Peyer's patch (tissue), 4 donors: ENCODE data around the gene PCBP3. TPM values are rescaled to one million over a fixed set of nuclear protein-coding genes. Genes with fewer than 3 reads are reported as not detected.

ENCODE experiments used
- DNase-seq, 3 donors: peaks; one replicate each; pipeline ENCODE4 v3.0.0-alpha.2; 2017 to 2019
- H3K27ac ChIP-seq, 4 donors: fragments of 200-600 bp; sonication (generic); one replicate each; pipeline ENCODE4 v1.5.1; 2016 to 2019
- H3K27me3 ChIP-seq, 2 donors: fragments of 200-600 bp; sonication (generic); one replicate each; pipeline ENCODE4 v1.5.1; 2019
- H3K36me3 ChIP-seq, 3 donors: fragments of 200-600 bp; sonication (generic); one replicate each; pipeline ENCODE4 v1.5.1; 2016 to 2019
- H3K4me1 ChIP-seq, 4 donors: fragments of 200-600 bp; sonication (generic); one replicate each; pipeline ENCODE4 v1.5.1; 2016 to 2019
- H3K4me3 ChIP-seq, 4 donors: fragments of 200-600 bp; sonication (generic); 1 replicate in 3 of 4; 2 replicates in 1 of 4; pipeline ENCODE4 v1.5.1; 2016 to 2019; ENCODE audit warnings: mild to moderate bottlenecking in 1 of 4
- H3K9me3 ChIP-seq, 4 donors: fragments of 200-600 bp; sonication (generic); one replicate each; pipeline ENCODE4 v1.5.1; 2016 to 2019; ENCODE audit warnings: mild to moderate bottlenecking in 1 of 4
- CTCF ChIP-seq, 6 experiments: fragments of 450-650 bp in 4 of 6; fragments of 200-600 bp in 2 of 6; sonication (generic) in 1 of 6; IDR thresholded peaks; one replicate each; pipeline ENCODE4 v1.5.1; 2017 to 2019; ENCODE audit warnings: antibody characterized with exemption in 6 of 6, mild to moderate bottlenecking in 3 of 6, moderate library complexity in 1 of 6
- POLR2A ChIP-seq, 2 donors: fragments of 450-650 bp; IDR thresholded peaks; one replicate each; pipeline ENCODE4 v1.5.1; 2017; ENCODE audit warnings: antibody characterized with exemption in 2 of 2, mild to moderate bottlenecking in 2 of 2, moderate library complexity in 2 of 2
- total RNA-seq, 4 donors: library from RNA; depleted of rRNA; stranded (reverse); fragments of >200 nt; gene quantifications; one replicate each; pipeline ENCODE4 v1.1.0, GENCODE V29; 2016

The PCBP3 gene
- total RNA-seq, 4 donors from 2014 or later: 1.1 to 6.0 (median 4.4) TPM; not detected in 1

- no peaks in the 10 kb centered on the region for H3K27me3 ChIP-seq
- no peaks in the 10 kb centered on the region for H3K9me3 ChIP-seq
- H3K27ac ChIP-seq: no peak overlapping the region
- no peak overlapping the region for H3K4me3 ChIP-seq
- H3K4me1 ChIP-seq: no peaks in the 10 kb centered on the region
- no peak for DNase-seq
- TF ChIP-seq CTCF (IDR thresholded peaks at IDR 0.05) (no peak), POLR2A (IDR thresholded peaks at IDR 0.05) (no peak)
- no peaks in the 10 kb centered on the region for H3K36me3 ChIP-seq
Observed at GRCh38 chr21:45779226-45779625, 135.7 kb downstream of the PCBP3 start.

- TF ChIP-seq CTCF (IDR thresholded peaks at IDR 0.05) (no peak), POLR2A (IDR thresholded peaks at IDR 0.05) (no peak)
- Histone ChIP-seq H3K36me3 (no peaks in the 10 kb centered on the region), H3K4me1 (no peaks in the 10 kb centered on the region), H3K27me3 (no peaks in the 10 kb centered on the region), H3K9me3 (no peaks in the 10 kb centered on the region), H3K4me3 (no peak overlapping the region), H3K27ac (no peak overlapping the region)
- DNase-seq: no peak
Observed at GRCh38 chr21:45780647-45781046, 137.1 kb downstream of the PCBP3 start.

- no peak for DNase-seq
- Histone ChIP-seq H3K4me1 (no peaks in the 10 kb centered on the region), H3K9me3 (no peaks in the 10 kb centered on the region), H3K36me3 (no peaks in the 10 kb centered on the region), H3K27ac (no peak overlapping the region), H3K27me3 (no peaks in the 10 kb centered on the region), H3K4me3 (no peak overlapping the region)
- TF ChIP-seq CTCF (IDR thresholded peaks at IDR 0.05) (no peak), POLR2A (IDR thresholded peaks at IDR 0.05) (no peak)
Observed at GRCh38 chr21:45781741-45782140, 138.2 kb downstream of the PCBP3 start.

- Histone ChIP-seq H3K9me3 (no peaks in the 10 kb centered on the region), H3K36me3 (no peaks in the 10 kb centered on the region), H3K27ac (no peak overlapping the region), H3K4me1 (no peaks in the 10 kb centered on the region), H3K4me3 (no peak overlapping the region), H3K27me3 (no peaks in the 10 kb centered on the region)
- DNase-seq: no peak
- TF ChIP-seq POLR2A (IDR thresholded peaks at IDR 0.05) (no peak), CTCF (IDR thresholded peaks at IDR 0.05) (no peak)
Observed at GRCh38 chr21:45786660-45787059, 143.1 kb downstream of the PCBP3 start.

GRCh38 chr21:45787371-45787770 is 143.8 kb downstream of the PCBP3 start:
- Histone ChIP-seq H3K9me3 (no peaks in the 10 kb centered on the region), H3K36me3 (no peaks in the 10 kb centered on the region), H3K4me3 (no peak overlapping the region), H3K27me3 (no peaks in the 10 kb centered on the region), H3K4me1 (no peaks in the 10 kb centered on the region), H3K27ac (no peak overlapping the region)
- TF ChIP-seq CTCF (IDR thresholded peaks at IDR 0.05): no peak
- no peak for TF ChIP-seq POLR2A (IDR thresholded peaks at IDR 0.05)
- DNase-seq: no peak

GRCh38 chr21:45788198-45788597 is 144.7 kb downstream of the PCBP3 start:
- H3K4me1 ChIP-seq: no peaks in the 10 kb centered on the region
- no peaks in the 10 kb centered on the region for H3K27me3 ChIP-seq
- no peaks in the 10 kb centered on the region for H3K9me3 ChIP-seq
- H3K4me3 ChIP-seq: no peak overlapping the region
- no peak overlapping the region for H3K27ac ChIP-seq
- no peak for TF ChIP-seq POLR2A (IDR thresholded peaks at IDR 0.05)
- no peak for TF ChIP-seq CTCF (IDR thresholded peaks at IDR 0.05)
- no peaks in the 10 kb centered on the region for H3K36me3 ChIP-seq
- no peak for DNase-seq
